ENCODE results near the gene ACP7. TPM values are rescaled to one million over a fixed set of nuclear protein-coding genes. Genes with fewer than 3 reads are reported as not detected.

Gene ACP7
- total RNA-seq, 1 experiment from 2014 or later = 0.11 TPM

- Mint-ChIP-seq H3K4me1 (0 out of 2 replicates have a peak, but pooled peaks cover 4% of the 10 kb centered on the region), H3K27me3 (ENCODE audit: low read depth) (peaks cover 30% of the 10 kb centered on the region), H3K9me3 (no peaks in the 10 kb centered on the region), H3K27ac (no peak overlapping the region), H3K36me3 (no peaks in the 10 kb centered on the region), H3K4me3 (no peak overlapping the region)
- TF ChIP-seq RELA (CRISPR knock-in tag; IDR thresholded peaks at IDR 0.05; ENCODE audit: borderline replicate concordance) = no peak
- TF ChIP-seq IRF1 (CRISPR knock-in tag; IDR thresholded peaks at IDR 0.05) = no peak
- TF ChIP-seq CDX4 (CRISPR knock-in tag; IDR thresholded peaks at IDR 0.05; ENCODE audit: borderline replicate concordance) = no peak
- TF ChIP-seq, protein P1, sequence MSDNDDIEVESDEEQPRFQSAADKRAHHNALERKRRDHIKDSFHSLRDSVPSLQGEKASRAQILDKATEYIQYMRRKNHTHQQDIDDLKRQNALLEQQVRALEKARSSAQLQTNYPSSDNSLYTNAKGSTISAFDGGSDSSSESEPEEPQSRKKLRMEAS (CRISPR knock-in tag; IDR thresholded peaks at IDR 0.05) = no peak
- TF ChIP-seq, protein P2, sequence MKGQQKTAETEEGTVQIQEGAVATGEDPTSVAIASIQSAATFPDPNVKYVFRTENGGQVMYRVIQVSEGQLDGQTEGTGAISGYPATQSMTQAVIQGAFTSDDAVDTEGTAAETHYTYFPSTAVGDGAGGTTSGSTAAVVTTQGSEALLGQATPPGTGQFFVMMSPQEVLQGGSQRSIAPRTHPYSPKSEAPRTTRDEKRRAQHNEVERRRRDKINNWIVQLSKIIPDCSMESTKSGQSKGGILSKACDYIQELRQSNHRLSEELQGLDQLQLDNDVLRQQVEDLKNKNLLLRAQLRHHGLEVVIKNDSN (CRISPR knock-in tag; IDR thresholded peaks at IDR 0.05) = no peak
- no peak for TF ChIP-seq ATF1 (CRISPR knock-in tag; IDR thresholded peaks at IDR 0.05)
- TF ChIP-seq, protein P3, sequence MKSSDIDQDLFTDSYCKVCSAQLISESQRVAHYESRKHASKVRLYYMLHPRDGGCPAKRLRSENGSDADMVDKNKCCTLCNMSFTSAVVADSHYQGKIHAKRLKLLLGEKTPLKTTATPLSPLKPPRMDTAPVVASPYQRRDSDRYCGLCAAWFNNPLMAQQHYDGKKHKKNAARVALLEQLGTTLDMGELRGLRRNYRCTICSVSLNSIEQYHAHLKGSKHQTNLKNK (CRISPR knock-in tag; IDR thresholded peaks at IDR 0.05) = no peak
- TF ChIP-seq NR3C1 (CRISPR knock-in tag; conservative IDR thresholded peaks at IDR 0.05; ENCODE audit: low read depth) = no peak
- no peak for TF ChIP-seq ZNF423 (CRISPR knock-in tag; IDR thresholded peaks at IDR 0.05)
- no peak for TF ChIP-seq NR2C2 (CRISPR knock-in tag; IDR thresholded peaks at IDR 0.05)
- TF ChIP-seq TCF7 (CRISPR knock-in tag; IDR thresholded peaks at IDR 0.05; ENCODE audit: low read depth) = no peak
- TF ChIP-seq, protein P4, sequence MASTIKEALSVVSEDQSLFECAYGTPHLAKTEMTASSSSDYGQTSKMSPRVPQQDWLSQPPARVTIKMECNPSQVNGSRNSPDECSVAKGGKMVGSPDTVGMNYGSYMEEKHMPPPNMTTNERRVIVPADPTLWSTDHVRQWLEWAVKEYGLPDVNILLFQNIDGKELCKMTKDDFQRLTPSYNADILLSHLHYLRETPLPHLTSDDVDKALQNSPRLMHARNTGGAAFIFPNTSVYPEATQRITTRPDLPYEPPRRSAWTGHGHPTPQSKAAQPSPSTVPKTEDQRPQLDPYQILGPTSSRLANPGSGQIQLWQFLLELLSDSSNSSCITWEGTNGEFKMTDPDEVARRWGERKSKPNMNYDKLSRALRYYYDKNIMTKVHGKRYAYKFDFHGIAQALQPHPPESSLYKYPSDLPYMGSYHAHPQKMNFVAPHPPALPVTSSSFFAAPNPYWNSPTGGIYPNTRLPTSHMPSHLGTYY (CRISPR knock-in tag; IDR thresholded peaks at IDR 0.05) = no peak
- TF ChIP-seq, protein P5, sequence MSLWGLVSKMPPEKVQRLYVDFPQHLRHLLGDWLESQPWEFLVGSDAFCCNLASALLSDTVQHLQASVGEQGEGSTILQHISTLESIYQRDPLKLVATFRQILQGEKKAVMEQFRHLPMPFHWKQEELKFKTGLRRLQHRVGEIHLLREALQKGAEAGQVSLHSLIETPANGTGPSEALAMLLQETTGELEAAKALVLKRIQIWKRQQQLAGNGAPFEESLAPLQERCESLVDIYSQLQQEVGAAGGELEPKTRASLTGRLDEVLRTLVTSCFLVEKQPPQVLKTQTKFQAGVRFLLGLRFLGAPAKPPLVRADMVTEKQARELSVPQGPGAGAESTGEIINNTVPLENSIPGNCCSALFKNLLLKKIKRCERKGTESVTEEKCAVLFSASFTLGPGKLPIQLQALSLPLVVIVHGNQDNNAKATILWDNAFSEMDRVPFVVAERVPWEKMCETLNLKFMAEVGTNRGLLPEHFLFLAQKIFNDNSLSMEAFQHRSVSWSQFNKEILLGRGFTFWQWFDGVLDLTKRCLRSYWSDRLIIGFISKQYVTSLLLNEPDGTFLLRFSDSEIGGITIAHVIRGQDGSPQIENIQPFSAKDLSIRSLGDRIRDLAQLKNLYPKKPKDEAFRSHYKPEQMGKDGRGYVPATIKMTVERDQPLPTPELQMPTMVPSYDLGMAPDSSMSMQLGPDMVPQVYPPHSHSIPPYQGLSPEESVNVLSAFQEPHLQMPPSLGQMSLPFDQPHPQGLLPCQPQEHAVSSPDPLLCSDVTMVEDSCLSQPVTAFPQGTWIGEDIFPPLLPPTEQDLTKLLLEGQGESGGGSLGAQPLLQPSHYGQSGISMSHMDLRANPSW (CRISPR knock-in tag; conservative IDR thresholded peaks at IDR 0.05; ENCODE audit: low read depth) = no peak
- TF ChIP-seq, protein P6, sequence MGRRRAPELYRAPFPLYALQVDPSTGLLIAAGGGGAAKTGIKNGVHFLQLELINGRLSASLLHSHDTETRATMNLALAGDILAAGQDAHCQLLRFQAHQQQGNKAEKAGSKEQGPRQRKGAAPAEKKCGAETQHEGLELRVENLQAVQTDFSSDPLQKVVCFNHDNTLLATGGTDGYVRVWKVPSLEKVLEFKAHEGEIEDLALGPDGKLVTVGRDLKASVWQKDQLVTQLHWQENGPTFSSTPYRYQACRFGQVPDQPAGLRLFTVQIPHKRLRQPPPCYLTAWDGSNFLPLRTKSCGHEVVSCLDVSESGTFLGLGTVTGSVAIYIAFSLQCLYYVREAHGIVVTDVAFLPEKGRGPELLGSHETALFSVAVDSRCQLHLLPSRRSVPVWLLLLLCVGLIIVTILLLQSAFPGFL (CRISPR knock-in tag; IDR thresholded peaks at IDR 0.05; ENCODE audit: borderline replicate concordance) = no peak
- no peak for TF ChIP-seq E2F1 (CRISPR knock-in tag; IDR thresholded peaks at IDR 0.05)
- ChIA-PET POLR2A (interaction anchor here (0.5 kb wide), 1 partner anchor 16 kb away, joined by 3 read pairs; no protein-coding TSS in a partner anchor), CTCF (interaction anchor here (0.6 kb wide), 2 partner anchors 51 to 701 kb away, joined by 3 to 4 read pairs; no protein-coding TSS in a partner anchor)
- no peak for ATAC-seq
- DNase-seq (ENCODE audit: low spot score) = no peak
Measured at GRCh38 chr19:39103151-39103550, 19.0 kb downstream of the ACP7 start.

DNA sequence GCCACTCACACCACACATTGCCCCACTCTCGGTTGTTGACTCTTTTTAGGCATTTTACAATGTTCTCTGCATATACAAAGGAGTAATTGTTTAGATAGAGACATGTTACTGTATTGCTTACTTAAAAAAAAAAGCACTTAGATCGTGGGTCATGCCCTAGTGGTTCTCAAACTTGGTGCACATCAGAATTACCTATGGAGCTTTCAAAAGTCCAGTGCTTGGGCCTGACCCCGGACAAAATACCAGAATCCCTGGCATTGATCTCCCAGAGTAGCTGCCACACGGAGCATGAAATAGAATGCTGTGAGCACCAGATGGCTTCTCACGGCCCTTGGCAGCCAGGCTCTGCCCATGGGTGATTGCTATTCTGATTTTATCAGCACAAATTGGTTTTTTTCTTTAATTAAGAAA is 20.0 kb downstream of the ACP7 start:
- DNase-seq (ENCODE audit: low spot score) (no peak), ATAC-seq (no peak)
- H3K27ac Mint-ChIP-seq = no peak overlapping the region
- POLR2A ChIA-PET = no interaction called here
- no peaks in the 10 kb centered on the region for H3K36me3 Mint-ChIP-seq
- CTCF ChIA-PET = no interaction called here
- no peak overlapping the region for H3K4me3 Mint-ChIP-seq
- H3K27me3 Mint-ChIP-seq (ENCODE audit: low read depth) = peaks cover 21% of the 10 kb centered on the region
- H3K9me3 Mint-ChIP-seq = no peaks in the 10 kb centered on the region
- 0 out of 2 replicates have a peak, but pooled peaks cover 4% of the 10 kb centered on the region for H3K4me1 Mint-ChIP-seq
- TF ChIP-seq ZNF423 (CRISPR knock-in tag; IDR thresholded peaks at IDR 0.05) = no peak
- TF ChIP-seq, protein P7, sequence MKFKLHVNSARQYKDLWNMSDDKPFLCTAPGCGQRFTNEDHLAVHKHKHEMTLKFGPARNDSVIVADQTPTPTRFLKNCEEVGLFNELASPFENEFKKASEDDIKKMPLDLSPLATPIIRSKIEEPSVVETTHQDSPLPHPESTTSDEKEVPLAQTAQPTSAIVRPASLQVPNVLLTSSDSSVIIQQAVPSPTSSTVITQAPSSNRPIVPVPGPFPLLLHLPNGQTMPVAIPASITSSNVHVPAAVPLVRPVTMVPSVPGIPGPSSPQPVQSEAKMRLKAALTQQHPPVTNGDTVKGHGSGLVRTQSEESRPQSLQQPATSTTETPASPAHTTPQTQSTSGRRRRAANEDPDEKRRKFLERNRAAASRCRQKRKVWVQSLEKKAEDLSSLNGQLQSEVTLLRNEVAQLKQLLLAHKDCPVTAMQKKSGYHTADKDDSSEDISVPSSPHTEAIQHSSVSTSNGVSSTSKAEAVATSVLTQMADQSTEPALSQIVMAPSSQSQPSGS (CRISPR knock-in tag; IDR thresholded peaks at IDR 0.05; ENCODE audit: borderline replicate concordance, low read depth) = no peak
- no peak for TF ChIP-seq E2F4 (CRISPR knock-in tag; IDR thresholded peaks at IDR 0.05; ENCODE audit: borderline replicate concordance, low read depth)
- no peak for TF ChIP-seq MXD4 (CRISPR knock-in tag; IDR thresholded peaks at IDR 0.05; ENCODE audit: borderline replicate concordance)
